ENCODE results near the gene SPPL3.
"Not testable (repeated sequence)": the region's sequence is repeated elsewhere in the genome, so short reads cannot be mapped to it uniquely, and the experiment has no call there.

- TF ChIP-seq EZH2 (IDR thresholded peaks at IDR 0.05); POLR2AphosphoS5 (IDR thresholded peaks at IDR 0.05; ENCODE audit: borderline replicate concordance, low read depth, low read length): not testable (repeated sequence)
These were observed 46.2 kb upstream of the SPPL3 start for GRCh38 chr12:120950260-120950799.

Data from SK-N-MC (cell line).